ENCODE data around the gene GAB1. TPM values are rescaled to one million over a fixed set of nuclear protein-coding genes. Genes with fewer than 3 reads are reported as not detected.

The GAB1 gene
- total RNA-seq, 2 donors from 2014 or later = 3.2 TPM; not detected in 1

GRCh38 chr4:143367863-143368262 lies 31.2 kb downstream of the GAB1 start:
- DNase-seq (ENCODE audit: low spot score in 2 of 2) (no peak), ATAC-seq (no peak)
- H3K36me3 Mint-ChIP-seq = peaks cover 0 to 4% of the 10 kb centered on the region in 2 donors
- no peak overlapping the region for H3K27ac Mint-ChIP-seq
- peaks cover 0 to 5% of the 10 kb centered on the region in 2 donors for H3K9me3 Mint-ChIP-seq

GRCh38 chr4:143369552-143369951 lies 32.9 kb downstream of the GAB1 start:
- DNase-seq (ENCODE audit: low spot score in 2 of 2) (no peak), ATAC-seq (no peak)
- H3K9me3 Mint-ChIP-seq = peaks cover 0 to 5% of the 10 kb centered on the region in 2 donors
- H3K27ac Mint-ChIP-seq = no peak overlapping the region
- peaks cover 0 to 4% of the 10 kb centered on the region in 2 donors for H3K36me3 Mint-ChIP-seq

GRCh38 chr4:143372093-143372915 lies 35.6 kb downstream of the GAB1 start:
- DNase-seq (ENCODE audit: low spot score in 2 of 2) = no peak
- peaks cover 0 to 4% of the 10 kb centered on the region in 2 donors for H3K36me3 Mint-ChIP-seq
- H3K9me3 Mint-ChIP-seq = peaks cover 0 to 5% of the 10 kb centered on the region in 2 donors
- ATAC-seq = no peak
- H3K27ac Mint-ChIP-seq = no peak overlapping the region

GRCh38 chr4:143374255-143374654 lies 37.6 kb downstream of the GAB1 start:
- no peak for ATAC-seq
- DNase-seq (ENCODE audit: low spot score in 2 of 2) = no peak
- H3K36me3 Mint-ChIP-seq = peaks cover 0 to 4% of the 10 kb centered on the region in 2 donors

GRCh38 chr4:143374771-143375170 lies 38.1 kb downstream of the GAB1 start:
- Mint-ChIP-seq H3K36me3 (peaks cover 0 to 4% of the 10 kb centered on the region in 2 donors), H3K9me3 (peaks cover 0 to 5% of the 10 kb centered on the region in 2 donors), H3K27ac (no peak overlapping the region)
- no peak for ATAC-seq
- no peak for DNase-seq (ENCODE audit: low spot score in 2 of 2)

More at GRCh38 chr4:143374255-143374654, 37.6 kb downstream of the GAB1 start:
- peaks cover 0 to 5% of the 10 kb centered on the region in 2 donors for H3K9me3 Mint-ChIP-seq
- H3K27ac Mint-ChIP-seq = no peak overlapping the region

- peaks cover 0 to 5% of the 10 kb centered on the region in 2 donors for H3K9me3 Mint-ChIP-seq
- peak in 1 of 2 donors; percentile 50 for ATAC-seq
- DNase-seq (ENCODE audit: low spot score in 2 of 2) = no peak
- H3K27ac Mint-ChIP-seq = no peak overlapping the region
- peaks cover 0 to 4% of the 10 kb centered on the region in 2 donors for H3K36me3 Mint-ChIP-seq
Observed at GRCh38 chr4:143375326-143376073, 38.8 kb downstream of the GAB1 start.

GRCh38 chr4:143377611-143378099 lies 41.0 kb downstream of the GAB1 start:
- ATAC-seq (no peak), DNase-seq (ENCODE audit: low spot score in 2 of 2) (no peak)
- no peaks in the 10 kb centered on the region for H3K9me3 Mint-ChIP-seq
- H3K27ac Mint-ChIP-seq = no peak overlapping the region
- no peaks in the 10 kb centered on the region for H3K36me3 Mint-ChIP-seq

GRCh38 chr4:143380629-143381028 lies 44.0 kb downstream of the GAB1 start:
- Mint-ChIP-seq H3K9me3 (no peaks in the 10 kb centered on the region), H3K27ac (no peak overlapping the region), H3K36me3 (no peaks in the 10 kb centered on the region)
- ATAC-seq (no peak), DNase-seq (ENCODE audit: low spot score in 2 of 2) (no peak)

GRCh38 chr4:143381189-143382118 lies 44.8 kb downstream of the GAB1 start:
- no peak overlapping the region for H3K27ac Mint-ChIP-seq
- no peaks in the 10 kb centered on the region for H3K9me3 Mint-ChIP-seq
- DNase-seq (ENCODE audit: low spot score in 2 of 2) (no peak), ATAC-seq (no peak)
- no peaks in the 10 kb centered on the region for H3K36me3 Mint-ChIP-seq

GRCh38 chr4:143382596-143382995 lies 45.9 kb downstream of the GAB1 start:
- Mint-ChIP-seq H3K36me3 (no peaks in the 10 kb centered on the region), H3K9me3 (no peaks in the 10 kb centered on the region), H3K27ac (no peak overlapping the region)
- ATAC-seq (no peak), DNase-seq (ENCODE audit: low spot score in 2 of 2) (no peak)

GRCh38 chr4:143383005-143383574 lies 46.4 kb downstream of the GAB1 start:
- Mint-ChIP-seq H3K27ac (no peak overlapping the region), H3K36me3 (no peaks in the 10 kb centered on the region), H3K9me3 (no peaks in the 10 kb centered on the region)
- DNase-seq (ENCODE audit: low spot score in 2 of 2) (no peak), ATAC-seq (no peak)

- ATAC-seq (no peak), DNase-seq (ENCODE audit: low spot score in 2 of 2) (no peak)
- Mint-ChIP-seq H3K27ac (no peak overlapping the region), H3K36me3 (no peaks in the 10 kb centered on the region), H3K9me3 (no peaks in the 10 kb centered on the region)
Observed at GRCh38 chr4:143384381-143384994, 47.8 kb downstream of the GAB1 start.

- Mint-ChIP-seq H3K27ac (no peak overlapping the region), H3K36me3 (no peaks in the 10 kb centered on the region), H3K9me3 (no peaks in the 10 kb centered on the region)
- no peak for ATAC-seq
- DNase-seq (ENCODE audit: low spot score in 2 of 2) = no peak
Observed at GRCh38 chr4:143386812-143387211, 50.1 kb downstream of the GAB1 start.

GRCh38 chr4:143389579-143390195 lies 53.0 kb downstream of the GAB1 start:
- ATAC-seq (no peak), DNase-seq (ENCODE audit: low spot score in 2 of 2) (no peak)
- no peak overlapping the region for H3K27ac Mint-ChIP-seq
- no peaks in the 10 kb centered on the region for H3K36me3 Mint-ChIP-seq
- H3K9me3 Mint-ChIP-seq = no peaks in the 10 kb centered on the region

GRCh38 chr4:143390764-143391163 lies 54.1 kb downstream of the GAB1 start:
- Mint-ChIP-seq H3K9me3 (no peaks in the 10 kb centered on the region), H3K27ac (no peak overlapping the region), H3K36me3 (no peaks in the 10 kb centered on the region)
- no peak for DNase-seq (ENCODE audit: low spot score in 2 of 2)
- no peak for ATAC-seq

All from activated naive CD4-positive, alpha-beta T cell treated with anti-CD3 and anti-CD28 coated beads, Interleukin-2, amount 50 U/mL, for 72 hours (primary cell).